ENCODE results near the gene TANC1. TPM values are rescaled to one million over a fixed set of nuclear protein-coding genes. Genes with fewer than 3 reads are reported as not detected.

Gene TANC1
- total and polyA plus RNA-seq, 2 of the 4 experiments (the other 2 are of a cell fraction), result 10.2 to 12.9 TPM

DNA sequence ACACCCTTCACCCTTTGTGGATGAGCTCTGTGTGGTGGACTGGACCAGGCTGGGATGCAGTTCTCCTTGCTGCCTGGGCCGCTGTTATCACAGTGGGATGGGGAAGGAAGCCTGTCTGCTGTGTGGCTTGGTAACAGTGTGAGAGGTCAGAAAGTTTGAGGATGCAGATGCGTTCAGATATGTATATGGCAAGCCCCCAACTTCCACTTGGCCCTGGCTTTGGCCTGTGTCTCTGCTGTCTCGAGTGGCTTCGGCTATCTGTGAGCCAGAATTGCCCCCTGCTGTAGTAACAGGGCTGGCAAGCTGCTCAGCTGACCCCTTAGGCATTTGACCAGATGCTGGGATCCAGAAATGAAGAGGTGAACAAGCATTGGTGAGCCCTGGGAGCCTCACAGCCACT, 211.3 kb downstream of the TANC1 start:
- H3K27me3 ChIP-seq (ENCODE audit: control insufficient read depth, insufficient read depth, low read length), result no peaks in the 10 kb centered on the region
- ATAC-seq (ENCODE audit: low read depth), result no peak
- no peak overlapping the region for H3K4me2 ChIP-seq (ENCODE audit: low read depth, low read length)
- intact Hi-C loops (cut with micrococcal nuclease) (no loop called here), in situ Hi-C loops (cut with MboI; ENCODE audit: low sequenced_read_pairs) (no loop called here), dilution Hi-C loops (cut with HindIII; ENCODE audit: low sequenced_read_pairs, unreplicated experiment) (no loop called here)
- H3K14ac ChIP-seq (replicated peaks; ENCODE audit: low read depth, low read length), result no peak overlapping the region; the same call in 1 of the 2 replicates
- H3K18ac ChIP-seq (ENCODE audit: low read depth, low read length), result no peak overlapping the region
- peaks cover 0 to 14% of the 10 kb centered on the region in 2 experiments; a peak in 3 of 4 replicates for H3K79me1 ChIP-seq (ENCODE audit: low read depth in 1 of 2, low read length in 2 of 2)
- no peak overlapping the region; the same call in 1 of the 2 replicates for H3K4ac ChIP-seq (ENCODE audit: low read depth, low read length)
- POLR2A ChIA-PET (ENCODE audit: unreplicated experiment), result no interaction called here
- H2BK20ac ChIP-seq (ENCODE audit: low read depth, low read length), result no peak overlapping the region
- H2AFZ ChIP-seq (replicated peaks; ENCODE audit: low read length, poor library complexity), result no peak overlapping the region
- no peak overlapping the region for H2AK9ac ChIP-seq (replicated peaks; ENCODE audit: low read depth, low read length, poor library complexity)
- H4K5ac ChIP-seq (ENCODE audit: low read depth, low read length), result no peak overlapping the region
- H3K23ac ChIP-seq (ENCODE audit: low read depth, low read length), result no peak overlapping the region; the same call in 1 of the 2 replicates
- TF ChIP-seq POLR2A (IDR thresholded peaks at IDR 0.05; ENCODE audit: low read depth, low read length) (no peak), MAZ (IDR thresholded peaks at IDR 0.05; ENCODE audit: borderline replicate concordance, low read depth, low read length) (no peak)
- peaks cover 5% of the 10 kb centered on the region for H3K4me1 ChIP-seq (ENCODE audit: control insufficient read depth, insufficient read depth, low read length)
- no peak overlapping the region for H4K91ac ChIP-seq (ENCODE audit: insufficient read depth, low read depth, low read length)
- no peak overlapping the region for H2BK15ac ChIP-seq (ENCODE audit: low read depth, low read length)
- CTCF ChIA-PET, result no interaction called here
- 100% methylated on average over 2 of the region's 4 CpGs; no CpG with 5 or more reads in 1 of the 2 experiments for WGBS, 2 experiments (ENCODE audit: extremely low coverage in 2 of 2, insufficient read length in 1 of 2)
- no peak overlapping the region for H2BK5ac ChIP-seq (ENCODE audit: low read depth, low read length, poor library complexity, severe bottlenecking)
- no peak overlapping the region for H3K4me3 ChIP-seq (ENCODE audit: insufficient read depth, low read depth, low read length)
- H2AK5ac ChIP-seq (ENCODE audit: low read depth, low read length), result no peak overlapping the region
- BruUV-seq (replicated peaks), result no TSS peak
- H3K9me1 ChIP-seq (ENCODE audit: insufficient read depth, low read length), result peaks cover 21% of the 10 kb centered on the region
- no peak overlapping the region for H3K9ac ChIP-seq (ENCODE audit: low read depth, low read length)
- H4K8ac ChIP-seq (ENCODE audit: low read depth in 2 of 2, low read length in 2 of 2), result no peak overlapping the region
- H3K27ac ChIP-seq (ENCODE audit: insufficient read depth, low read length), result no peak overlapping the region
- peaks cover 42% of the 10 kb centered on the region for H3K36me3 ChIP-seq (ENCODE audit: control insufficient read depth, insufficient read depth, low read length)
- peaks cover 4% of the 10 kb centered on the region; the same call in 1 of the 2 replicates for H4K20me1 ChIP-seq (ENCODE audit: insufficient read depth, low read length)
- no peak overlapping the region for H2BK120ac ChIP-seq (ENCODE audit: low read depth, low read length)
- H3K9me3 ChIP-seq (ENCODE audit: control insufficient read depth, insufficient read depth, low read length), result no peaks in the 10 kb centered on the region
- H3K56ac ChIP-seq (ENCODE audit: extremely low read depth, insufficient read depth, low read length), result no peak overlapping the region
- DNase-seq, result no peak

All from IMR-90 (cell line).